Stimulated activated CD8-positive, alpha-beta memory T cell treated with anti-CD3 and anti-CD28 coated beads, Interleukin-12 subunit alpha, Interleukin-12 subunit beta, amount 100 ng/mL, for 1 hour (primary cell): ENCODE data around the gene SLC25A14.

Source experiments
- DNase-seq: peaks from one replicate; pipeline ENCODE4 v3.0.0-alpha.2; 2020; ENCODE audit warnings: low read depth

The SLC25A14 gene

DNA sequence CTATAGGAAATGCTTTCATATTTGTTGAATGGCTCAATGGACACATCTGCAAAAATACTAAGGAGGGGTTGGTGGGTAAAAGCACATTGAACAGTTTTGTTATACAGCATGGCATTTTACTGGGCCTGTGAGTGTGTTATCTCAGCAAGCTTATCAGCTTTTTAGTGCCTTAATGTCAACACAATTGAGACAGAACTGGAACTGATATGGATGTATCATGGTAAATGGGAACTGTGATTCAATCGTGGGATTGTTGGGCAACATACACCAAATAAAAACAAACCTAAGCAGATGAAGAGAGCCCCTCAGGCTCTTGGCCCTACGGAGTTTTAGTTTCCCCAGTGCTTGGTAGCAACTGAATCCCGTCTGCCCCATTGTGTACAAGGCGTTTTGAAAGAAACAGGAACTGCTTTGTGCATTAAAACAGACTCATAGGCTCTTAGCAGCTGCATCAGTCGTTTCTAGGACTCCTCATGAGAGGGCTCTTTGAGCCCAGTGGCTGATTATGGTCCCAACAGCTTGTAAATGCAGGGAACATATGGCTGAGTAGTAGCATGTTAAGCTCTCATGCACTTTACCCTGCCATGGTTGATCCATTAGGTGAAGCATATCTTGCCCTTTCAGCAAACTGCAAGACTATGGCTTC is 38.4 kb downstream of the SLC25A14 start:
- no peak for DNase-seq

GRCh38 chrX:130385520-130385919 is 45.8 kb downstream of the SLC25A14 start, which contains the start of gene GPR119:
TSS of gene GPR119 (minus strand) at chrX:130385674. CDS start at chrX:130385447, 227 bp downstream.
- DNase-seq = no peak

DNA sequence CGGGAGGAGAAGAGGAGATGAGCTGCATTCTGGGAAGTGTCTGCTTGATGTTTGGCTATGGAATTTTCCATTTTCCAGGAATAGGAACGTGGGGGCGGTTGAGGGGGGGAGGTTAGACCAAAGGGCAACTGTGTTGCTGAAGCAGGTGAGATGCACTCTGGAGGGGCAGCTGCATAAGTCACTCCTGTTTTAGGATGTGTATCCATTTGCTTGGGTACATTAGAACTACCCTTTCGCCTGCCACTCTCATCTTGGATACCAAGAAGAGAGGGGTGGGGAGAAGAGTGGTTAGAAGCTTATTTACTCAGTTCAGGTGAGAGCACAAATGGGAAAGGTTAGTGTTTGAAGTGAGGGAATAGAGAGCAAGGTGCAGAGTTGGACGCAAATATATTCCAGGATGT is 46.7 kb downstream of the SLC25A14 start:
- DNase-seq = no peak

DNA sequence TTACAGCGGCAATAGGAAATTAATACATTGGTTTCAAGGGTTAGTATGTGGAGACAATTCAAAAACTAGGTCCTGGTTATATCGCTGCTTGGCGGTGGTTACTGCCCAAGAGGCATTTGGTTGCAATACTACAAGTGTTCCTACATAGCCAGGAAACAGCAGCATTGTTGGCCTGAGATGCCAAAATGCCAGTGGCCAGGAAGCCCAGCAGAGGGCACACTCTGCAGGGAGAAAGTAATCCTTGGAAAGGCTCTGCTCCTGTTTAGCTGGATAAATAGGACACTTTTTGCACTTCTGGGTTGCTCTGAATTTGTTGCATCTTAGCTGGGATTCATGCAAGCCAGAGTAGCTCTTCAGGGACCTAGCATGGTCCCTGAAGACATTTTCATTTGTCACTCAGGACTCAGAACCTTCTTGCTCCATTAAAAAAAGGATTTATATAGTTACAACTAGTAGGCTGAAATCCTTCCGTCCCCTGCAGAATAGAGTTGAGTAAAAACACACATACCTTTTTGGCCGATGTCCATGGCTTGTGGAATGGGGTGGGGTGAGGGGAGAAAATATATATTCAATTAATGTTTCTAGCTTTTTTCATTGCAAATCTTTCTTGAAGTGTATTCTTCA is 53.8 kb downstream of the SLC25A14 start:
- DNase-seq = no peak

DNA sequence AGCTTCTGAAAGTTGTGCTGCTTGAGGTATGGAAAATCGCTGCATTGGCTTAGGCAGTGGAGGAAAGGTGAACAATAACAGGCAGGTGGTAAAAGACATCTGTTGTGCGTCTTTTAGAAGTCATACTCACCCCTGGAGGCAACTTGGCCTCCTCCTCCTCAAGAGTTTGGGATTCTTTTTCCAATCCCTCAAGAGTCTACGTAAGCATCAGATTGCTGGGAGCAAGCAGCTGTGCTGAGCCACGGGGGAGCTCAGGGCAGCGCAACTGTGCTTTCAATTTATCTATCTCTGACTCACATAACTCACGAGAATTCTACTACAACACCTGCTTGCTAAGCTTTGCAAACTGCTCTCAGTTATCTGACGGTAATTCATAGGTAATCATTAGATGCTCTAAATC is 55.6 kb downstream of the SLC25A14 start:
- DNase-seq = no peak

GRCh38 chrX:130401415-130402207 is 61.9 kb downstream of the SLC25A14 start, which contains the start of gene RBMX2:
TSS of gene RBMX2 (plus strand) at chrX:130401987. CDS start at chrX:130402033, 46 bp downstream.
- peak; percentile 40 for DNase-seq

DNA sequence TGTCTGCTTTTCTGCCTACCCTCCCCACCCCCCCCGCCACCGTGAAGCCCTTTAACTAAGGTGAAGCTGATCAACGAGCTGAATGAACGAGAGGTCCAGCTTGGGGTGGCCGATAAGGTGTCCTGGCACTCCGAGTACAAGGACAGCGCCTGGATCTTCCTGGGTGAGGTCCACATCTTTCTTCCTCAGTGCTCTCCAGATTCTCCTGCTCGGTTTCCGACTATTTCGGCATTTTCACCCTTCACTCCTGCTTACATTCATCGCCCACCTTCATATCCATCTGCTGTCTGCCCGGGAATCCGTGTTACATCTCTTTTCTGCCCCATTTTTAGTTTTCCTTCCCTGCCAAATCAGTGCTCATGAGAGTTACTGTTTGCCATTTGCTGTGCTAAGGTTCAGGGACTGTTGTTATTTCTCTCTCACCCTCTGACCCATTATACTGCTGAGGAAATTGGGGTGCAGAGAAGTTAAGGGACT is 62.5 kb downstream of the SLC25A14 start:
- no peak for DNase-seq

GRCh38 chrX:130413415-130413814 is 73.7 kb downstream of the SLC25A14 start:
- DNase-seq = no peak

DNA sequence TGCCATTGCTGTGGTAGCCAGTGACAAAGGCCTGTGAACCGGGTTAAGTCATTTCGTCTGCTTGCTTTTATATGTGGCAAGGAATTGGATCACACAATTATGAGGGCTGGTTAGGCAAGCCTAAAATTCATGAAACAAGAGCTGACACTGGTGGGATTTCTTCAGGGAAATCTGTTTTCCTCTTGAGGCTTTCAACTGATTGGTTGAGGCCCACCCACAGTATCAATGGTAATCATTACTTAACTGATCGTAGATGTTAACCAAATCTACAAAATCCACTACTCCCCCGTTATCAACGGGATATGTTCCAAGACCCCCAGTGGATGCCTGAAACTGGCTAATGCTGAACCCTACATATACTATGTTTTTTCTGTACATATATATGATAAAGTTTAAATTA is 75.1 kb downstream of the SLC25A14 start:
- no peak for DNase-seq

- DNase-seq = no peak
Observed at GRCh38 chrX:130415201-130415600, 75.5 kb downstream of the SLC25A14 start.

DNA sequence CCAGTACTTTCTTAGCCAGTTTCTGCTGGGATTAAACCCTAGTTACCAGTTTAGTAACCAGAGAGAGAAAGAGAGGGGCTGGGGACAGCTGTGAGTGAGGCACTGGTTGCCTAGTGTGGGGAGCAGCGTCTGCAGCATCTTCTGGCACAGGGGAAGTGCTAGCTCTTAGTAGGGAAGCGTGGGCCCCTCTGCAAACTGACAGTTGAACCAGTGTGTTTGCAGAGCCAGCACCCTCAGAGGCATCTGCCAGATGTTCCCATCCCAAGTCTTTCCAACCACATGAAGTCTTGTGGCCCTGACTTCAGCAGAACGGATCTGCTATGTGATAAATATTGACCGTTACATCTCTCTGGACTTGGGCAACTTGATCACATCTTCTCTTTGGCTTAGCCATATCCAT is 77.1 kb downstream of the SLC25A14 start:
- no peak for DNase-seq

- no peak for DNase-seq
Observed at GRCh38 chrX:130418066-130418465, 78.3 kb downstream of the SLC25A14 start.

GRCh38 chrX:130418740-130419139 is 79.0 kb downstream of the SLC25A14 start:
- DNase-seq = no peak

DNA sequence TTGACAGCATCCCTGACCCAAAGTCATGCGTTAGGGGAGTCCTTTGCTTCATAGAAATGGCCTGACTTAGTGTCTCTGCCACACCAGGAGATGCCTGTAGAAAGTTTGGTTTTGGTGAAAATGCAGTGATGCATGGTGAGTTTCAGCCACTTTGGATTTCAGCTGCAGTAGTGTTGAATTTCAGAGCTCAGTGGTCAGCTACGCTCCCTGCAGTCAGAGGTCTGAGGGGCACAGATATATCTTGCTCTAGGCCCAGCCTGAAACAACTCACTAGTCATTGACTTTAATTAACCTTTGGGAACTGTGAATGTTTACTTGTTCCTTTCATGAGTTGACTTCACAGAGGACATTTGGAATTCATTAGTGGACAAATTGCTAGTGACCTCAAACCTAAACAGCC is 79.5 kb downstream of the SLC25A14 start:
- DNase-seq = no peak
